HG02588 (cell line): ENCODE data around the gene RASAL3.
A peak's percentile ranks its signal among the peaks of the same experiment; 100 is the strongest.
"Not testable (repeated sequence)": the region's sequence is repeated elsewhere in the genome, so short reads cannot be mapped to it uniquely, and the experiment has no call there.

Experiments
- ATAC-seq: cut with Tn5 transposase; IDR thresholded peaks from one replicate; pipeline ENCODE4 v1.9.1; 2021; ENCODE audit warnings: mild to moderate bottlenecking, moderate library complexity; ENCODE audit not compliant: unreplicated experiment

The RASAL3 gene

DNA sequence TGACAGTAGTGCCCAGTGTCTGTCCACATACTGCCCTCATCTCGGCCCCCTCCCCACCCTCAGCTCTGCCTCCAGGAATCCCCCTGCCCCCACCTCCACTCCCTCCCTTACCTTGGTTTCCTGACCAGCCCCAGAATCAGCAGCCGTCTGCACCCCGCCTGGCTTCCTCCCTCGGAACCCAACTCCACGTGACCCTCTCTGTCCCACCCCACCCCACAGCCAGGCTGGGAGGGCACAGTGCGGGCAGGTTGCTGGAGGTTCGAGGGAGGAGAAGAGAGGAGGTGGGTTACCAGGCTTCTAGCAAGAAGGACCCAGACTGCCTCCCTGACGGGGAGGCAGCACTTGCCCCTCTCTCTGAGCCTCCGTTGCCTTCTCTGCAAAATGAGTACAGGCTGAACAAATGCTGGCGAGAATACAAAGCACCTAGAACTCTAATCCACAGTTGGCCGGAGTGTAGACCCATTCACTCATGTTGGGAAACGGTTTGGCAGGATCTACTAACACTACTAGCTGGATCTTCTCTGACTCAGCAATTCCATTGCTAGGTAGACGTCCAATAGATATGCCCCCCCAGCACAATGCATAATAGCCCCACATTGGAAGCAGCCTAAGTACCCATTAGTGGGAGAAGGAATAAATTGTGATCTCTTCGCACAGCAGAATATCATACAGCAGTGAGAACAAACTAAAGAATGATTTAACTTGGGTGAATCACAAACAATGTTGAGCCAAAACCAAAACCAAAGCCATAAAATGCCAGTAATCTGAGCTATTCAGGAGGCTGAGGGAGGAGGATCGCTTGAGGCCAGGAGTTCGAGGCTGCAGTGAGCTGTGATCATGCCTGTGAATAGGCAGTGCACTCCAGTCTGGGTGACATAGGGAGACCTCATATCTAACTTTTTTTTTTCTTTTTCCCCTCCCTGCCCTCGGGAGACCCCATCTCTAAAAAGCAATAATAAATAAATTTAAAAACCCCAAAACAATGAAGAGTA is at the start of gene RASAL3:
Gene RASAL3, minus strand, starts transcription at position 151 of the 992 bp plus-strand sequence. CDS start 186 bp downstream, outside the sequence.
- ATAC-seq: peak; percentile 30

DNA sequence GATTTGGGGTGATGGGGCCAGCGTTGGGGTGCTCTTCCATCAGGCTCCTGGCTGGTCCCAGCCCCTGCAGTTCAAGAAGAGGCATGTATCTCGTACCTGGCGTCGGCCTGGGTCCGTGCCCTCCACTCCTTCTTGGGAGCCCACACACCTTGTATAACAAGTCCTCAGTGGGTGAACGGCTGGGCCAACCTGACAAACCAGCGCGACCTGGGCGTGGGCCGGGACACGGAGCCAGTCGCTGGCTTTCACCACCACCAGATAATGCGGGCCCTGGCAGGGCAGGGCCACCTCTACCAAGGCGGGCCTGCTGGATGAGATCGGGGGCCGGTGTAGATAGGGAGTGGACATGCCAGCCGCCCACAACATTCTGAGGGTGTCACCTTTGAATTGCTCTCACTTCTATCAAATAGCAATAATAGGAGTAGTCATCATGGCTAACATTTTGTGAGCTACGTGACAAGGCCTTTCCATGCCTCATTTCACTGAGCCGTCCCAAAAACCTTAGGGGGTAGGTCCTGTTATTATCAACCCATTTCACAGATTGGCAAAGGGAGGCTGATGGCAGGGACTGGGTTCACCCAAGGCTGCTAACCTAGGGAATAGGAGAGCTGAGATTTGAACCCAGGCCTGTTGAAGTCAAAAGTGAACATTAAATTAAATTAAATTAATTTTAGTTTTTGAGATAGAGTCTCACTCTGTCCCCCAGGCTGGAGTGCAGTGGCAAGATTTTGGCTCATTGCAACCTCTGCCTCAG is 47.5 kb upstream of the RASAL3 start:
- no peak for ATAC-seq

- no peak for ATAC-seq
These were observed 43.8 kb upstream of the RASAL3 start, which contains the start of gene CYP4F22 for GRCh38 chr19:15508035-15508710. CYP4F22 (plus strand) TSS chr19:15508525; CDS start chr19:15525337, 16,812 bp downstream.

DNA sequence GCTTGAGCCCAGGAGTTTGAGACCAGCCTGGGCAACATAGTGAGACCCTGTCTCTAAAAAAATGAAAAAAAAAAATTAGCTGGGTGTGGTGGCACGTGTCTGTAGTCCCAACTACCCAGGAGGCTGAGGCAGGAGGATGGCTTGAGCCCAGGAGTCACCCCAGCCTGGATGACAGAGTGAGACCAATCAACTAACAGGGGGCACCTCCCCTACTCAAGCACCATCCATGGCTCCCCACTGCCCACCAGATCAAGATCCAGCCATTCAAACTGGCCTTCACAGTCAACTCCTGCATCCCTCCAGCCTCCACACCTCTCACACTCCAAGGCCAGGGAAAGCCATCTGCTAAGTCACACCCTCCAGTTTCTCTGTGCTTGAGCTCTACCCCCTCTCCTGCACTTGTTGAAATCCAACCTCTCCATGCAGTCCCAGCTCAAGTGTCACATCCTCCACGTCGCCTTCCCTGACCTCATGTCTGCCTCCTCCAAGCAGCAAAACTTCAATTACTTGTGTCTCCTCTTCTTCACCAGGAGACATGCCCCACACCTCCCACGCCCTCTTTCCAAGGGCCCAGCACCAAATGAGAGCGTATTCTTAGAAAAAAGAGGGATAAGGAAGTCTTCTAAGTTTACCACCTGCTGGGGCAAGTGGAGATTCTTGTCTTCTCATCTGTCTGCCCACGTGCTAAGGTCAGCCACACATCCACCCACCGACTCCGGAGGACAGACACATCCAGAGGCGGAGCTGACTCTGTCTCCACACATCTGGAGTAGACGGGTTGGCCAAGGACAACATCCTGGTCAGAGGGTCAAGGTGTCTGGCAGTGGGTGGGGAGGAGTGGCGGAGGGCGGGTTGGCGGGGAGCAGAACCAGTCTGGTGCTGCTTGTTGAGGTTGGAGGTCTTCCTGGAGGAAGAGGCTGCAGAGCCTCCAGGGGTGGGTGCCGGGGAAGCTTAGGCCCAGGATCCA is 43.0 kb upstream of the RASAL3 start:
- no peak for ATAC-seq

- no peak for ATAC-seq
These were observed 41.8 kb upstream of the RASAL3 start for GRCh38 chr19:15506074-15506571.

DNA sequence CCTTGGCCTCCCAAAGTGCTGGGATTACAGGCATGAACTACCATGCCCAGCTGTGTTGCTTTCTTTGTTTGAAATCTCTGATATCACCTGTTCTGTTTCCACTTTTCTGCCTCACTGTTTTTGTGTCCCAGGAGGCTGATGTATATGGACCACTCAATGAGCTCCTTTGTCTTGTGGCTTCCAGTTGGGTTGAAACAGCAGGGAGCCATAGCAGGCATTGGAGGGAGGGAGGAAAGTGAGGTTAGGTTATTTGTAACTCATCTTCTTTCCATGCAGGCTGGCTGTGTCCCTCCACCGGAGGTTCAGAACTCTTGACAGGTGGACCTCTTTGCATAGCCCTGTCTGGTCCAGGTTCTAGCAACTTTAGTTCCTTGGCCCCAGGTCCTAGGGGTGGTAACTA is 37.9 kb upstream of the RASAL3 start:
- no peak for ATAC-seq

GRCh38 chr19:15501596-15501995 is 37.3 kb upstream of the RASAL3 start:
- ATAC-seq: no peak

DNA sequence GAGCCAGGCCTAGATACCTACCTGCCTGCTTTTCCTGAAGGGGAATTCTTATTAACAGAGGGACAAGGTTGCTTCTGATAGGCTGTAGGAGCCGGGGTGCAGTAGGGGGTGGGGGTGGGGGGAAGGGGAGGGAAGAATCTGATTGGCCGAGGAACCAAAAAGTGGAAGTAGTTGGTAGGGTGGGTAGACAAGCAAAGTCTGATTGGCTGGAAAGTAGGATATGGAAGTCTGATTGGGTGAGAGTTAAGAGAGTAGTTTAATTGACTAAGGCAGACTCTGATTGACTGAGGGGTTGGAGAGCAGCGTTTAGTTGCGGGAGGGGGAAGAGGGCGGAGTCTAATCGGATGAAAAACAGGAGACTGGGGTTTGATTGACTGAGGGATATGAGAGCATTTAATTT is 34.6 kb upstream of the RASAL3 start:
- ATAC-seq: no peak

DNA sequence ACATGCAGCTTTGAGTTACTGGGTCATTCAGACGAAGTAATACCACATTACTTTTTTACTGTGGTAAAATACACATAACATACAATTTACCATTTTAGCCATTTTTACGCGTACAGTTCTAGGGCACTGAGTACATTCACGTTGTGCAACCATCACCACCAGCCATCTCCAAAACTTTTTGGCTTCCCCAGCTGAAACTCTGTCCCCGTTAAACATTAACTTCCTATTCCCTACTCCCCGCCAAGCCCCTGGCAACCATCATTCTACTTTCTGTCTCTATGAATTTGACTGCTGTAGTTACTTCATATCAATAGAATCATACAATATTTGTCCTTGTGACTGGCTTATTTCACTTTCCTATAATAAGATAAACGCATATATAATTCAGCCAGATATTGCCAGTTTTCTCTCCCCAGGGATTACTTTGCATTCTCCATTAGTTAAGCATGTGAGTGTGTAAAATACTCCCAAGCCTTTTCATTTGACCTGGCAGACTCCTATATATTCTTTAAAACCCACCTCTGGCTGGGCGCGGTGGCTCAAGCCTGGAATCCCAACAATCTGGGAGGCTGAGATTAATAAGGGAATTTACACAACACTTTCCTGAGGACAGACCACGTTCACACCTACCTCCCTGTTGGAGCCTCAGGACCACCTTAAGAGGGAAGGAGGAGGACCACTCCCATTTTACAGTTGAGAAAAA is 34.0 kb upstream of the RASAL3 start:
- no peak for ATAC-seq

GRCh38 chr19:15495151-15495550 is 30.8 kb upstream of the RASAL3 start:
- ATAC-seq: no peak

GRCh38 chr19:15488489-15489226 is 24.3 kb upstream of the RASAL3 start:
- no peak for ATAC-seq

DNA sequence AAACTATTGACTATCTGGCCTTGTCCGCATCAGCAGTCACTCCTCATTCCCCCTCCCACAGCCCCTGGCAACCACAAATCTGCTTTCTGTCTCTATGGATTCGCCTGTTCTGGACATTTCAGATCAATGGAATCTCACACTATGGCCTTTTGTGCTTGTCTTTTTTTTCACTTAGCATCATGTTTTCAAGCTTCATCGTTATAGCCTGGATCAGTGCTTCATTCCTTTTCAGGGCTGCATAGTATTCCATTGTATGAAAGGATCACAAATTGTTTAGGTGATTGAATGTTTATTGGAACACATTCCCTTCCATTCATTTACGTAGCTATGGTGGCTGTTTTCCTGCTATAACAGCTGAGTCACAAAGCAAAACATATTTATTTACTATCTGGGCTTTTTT is 22.7 kb upstream of the RASAL3 start:
- no peak for ATAC-seq

- ATAC-seq: not testable (repeated sequence)
These were observed 21.4 kb upstream of the RASAL3 start for GRCh38 chr19:15485768-15486167.

DNA sequence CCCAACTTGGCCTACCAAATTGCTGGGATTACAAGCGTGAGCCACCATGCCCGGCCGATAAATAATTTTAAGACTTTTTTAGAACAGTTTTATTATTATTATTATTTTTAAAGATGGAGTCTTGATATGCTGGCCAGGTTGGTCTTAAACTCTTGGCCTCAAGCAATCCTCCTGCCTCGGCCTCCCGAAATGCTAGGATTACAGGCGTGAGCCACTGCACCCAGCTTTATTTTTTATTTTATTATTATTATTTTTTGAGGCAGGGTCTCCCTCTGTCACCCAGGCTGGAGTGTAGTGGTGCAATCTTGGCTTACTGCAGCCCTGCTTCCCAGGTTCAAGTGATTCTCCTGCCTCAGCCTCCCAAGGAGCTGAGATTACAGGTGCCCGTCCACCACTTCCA is 16.7 kb upstream of the RASAL3 start:
- ATAC-seq: not testable (repeated sequence)

DNA sequence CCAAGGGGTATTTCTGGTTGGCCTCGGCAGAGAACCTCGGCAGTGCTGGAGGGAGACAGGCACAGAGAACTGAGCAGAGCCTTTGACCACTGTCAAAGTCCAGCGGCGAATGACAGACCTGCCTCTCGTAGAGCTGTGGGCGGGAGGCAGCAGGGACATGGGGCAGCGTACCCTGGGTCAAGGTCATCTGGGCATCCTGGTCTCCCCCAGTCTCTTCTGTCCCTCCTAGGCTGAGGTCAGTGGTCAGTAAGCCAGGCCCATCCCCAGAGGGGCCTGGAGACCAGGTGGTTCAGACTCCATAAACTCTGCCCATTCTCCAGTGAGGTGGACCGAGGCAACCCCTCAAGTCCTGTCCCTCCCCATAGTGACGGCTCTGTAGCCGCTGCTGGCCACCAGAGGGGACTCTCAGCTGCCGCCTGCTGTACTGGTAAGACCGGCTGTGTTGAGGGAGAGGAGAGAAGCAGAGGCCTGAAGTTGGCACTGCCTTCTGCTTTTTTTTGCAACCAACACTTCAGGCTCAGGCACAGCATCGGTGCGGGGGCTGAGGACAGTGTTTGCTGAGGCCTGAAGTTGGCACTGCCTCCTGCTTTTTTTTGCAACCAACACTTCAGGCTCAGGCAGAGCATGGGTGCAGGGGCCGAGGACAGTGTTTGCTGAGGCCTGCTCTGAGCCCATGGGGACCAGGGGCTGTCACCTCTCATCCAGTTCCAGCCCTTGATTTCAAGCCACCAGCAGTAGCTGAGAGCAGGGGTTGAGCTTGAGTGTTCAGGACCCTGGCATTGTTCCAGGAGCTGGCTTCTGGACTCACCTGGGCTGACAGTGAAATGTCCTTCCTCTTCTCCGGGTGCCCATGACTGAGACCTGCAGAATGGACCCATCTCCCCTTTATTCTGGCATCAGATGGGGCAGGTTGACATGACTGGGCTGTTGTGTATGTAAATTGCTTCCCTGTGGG is 15.3 kb upstream of the RASAL3 start, which contains the start of gene PGLYRP2:
Gene PGLYRP2, minus strand, starts transcription at position 111 of the 955 bp plus-strand sequence. CDS start 130 bp downstream, outside the sequence.
- ATAC-seq: no peak

DNA sequence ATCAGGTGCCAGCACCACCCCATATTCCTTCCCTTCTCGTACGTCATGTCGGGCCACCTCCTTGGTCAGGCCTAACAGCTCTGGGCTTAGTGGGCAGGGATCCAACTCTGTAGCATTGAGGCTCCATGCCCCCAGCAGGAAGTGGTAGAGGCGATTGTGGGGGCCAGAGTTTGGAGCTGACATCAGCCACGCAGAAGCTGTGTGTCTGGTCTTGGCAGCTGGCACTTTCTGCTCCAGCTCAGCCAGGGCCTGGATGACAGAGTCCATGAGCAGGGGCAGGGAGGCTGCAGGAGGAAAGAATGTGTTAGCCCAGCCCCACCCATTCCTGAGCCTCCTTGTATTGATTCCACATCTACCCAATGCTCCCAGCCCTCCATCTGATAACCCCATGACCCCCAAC is 12.0 kb upstream of the RASAL3 start:
- ATAC-seq: no peak

GRCh38 chr19:15475611-15476010 is 11.3 kb upstream of the RASAL3 start:
- ATAC-seq: no peak
